Measurements from ENCODE around the gene TMEM145. TPM values are rescaled to one million over a fixed set of nuclear protein-coding genes. Genes with fewer than 3 reads are reported as not detected.

Gene TMEM145
- total and polyA plus RNA-seq, 12 donors = 0.15 to 1.0 (median 0.49) TPM; not detected in 5

- Histone ChIP-seq H3K27me3 (no peaks in the 10 kb centered on the region), H3K36me3 (peaks cover 0 to 89% (median 21%) of the 10 kb centered on the region in 9 donors), H3K4me3 (no peak overlapping the region), H3K9me3 (no peaks in the 10 kb centered on the region), H3K4me1 (peaks cover 0 to 4% (median 0%) of the 10 kb centered on the region in 9 donors), H3K27ac (no peak overlapping the region)
- peak in 1 of 9 donors; percentile 11 for TF ChIP-seq CTCF (IDR thresholded peaks at IDR 0.05)
- ATAC-seq (peak in 2 of 8 donors; percentile 13 to 45), DNase-seq (no peak)
- 87 to 88% methylated on average over 17 of the region's 17 CpGs for WGBS, 2 donors
- intact Hi-C loops (cut with DNase I) = no loop called here
Measured at GRCh38 chr19:42343344-42344110, 30.4 kb downstream of the TMEM145 start.

DNA sequence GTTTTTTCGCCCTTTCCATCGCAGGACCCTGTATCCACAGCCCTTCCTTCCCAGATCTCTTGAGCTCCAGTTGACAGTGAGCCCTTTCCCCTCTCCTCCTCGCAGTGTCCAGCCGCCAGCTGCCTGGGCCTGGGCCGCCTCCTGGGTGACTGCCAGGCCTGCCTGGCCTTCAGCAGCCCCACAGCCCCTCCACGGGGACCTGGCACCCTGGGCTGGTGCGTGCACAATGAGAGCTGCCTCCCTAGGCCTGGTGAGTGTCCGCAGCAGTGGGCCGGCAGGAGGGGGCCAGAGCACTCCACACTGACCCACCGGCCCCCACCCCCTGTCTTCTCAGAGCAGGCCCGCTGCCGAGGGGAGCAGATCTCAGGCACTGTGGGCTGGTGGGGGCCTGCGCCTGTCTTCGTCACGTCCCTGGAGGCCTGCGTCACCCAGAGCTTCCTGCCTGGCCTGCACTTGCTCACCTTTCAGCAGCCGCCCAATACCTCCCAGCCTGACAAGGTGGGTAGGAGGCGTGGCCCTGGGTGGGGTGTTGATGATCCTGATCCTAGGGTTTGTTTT, 31.3 kb downstream of the TMEM145 start:
- Histone ChIP-seq H3K36me3 (peaks cover 0 to 91% (median 21%) of the 10 kb centered on the region in 9 donors), H3K4me1 (peaks cover 0 to 4% (median 0%) of the 10 kb centered on the region in 9 donors)

GRCh38 chr19:42345191-42345812, 32.2 kb downstream of the TMEM145 start:
- H3K4me1 ChIP-seq = peaks cover 0 to 4% (median 0%) of the 10 kb centered on the region in 9 donors
- no peaks in the 10 kb centered on the region for H3K27me3 ChIP-seq
- no peak for ATAC-seq
- peaks cover 0 to 91% (median 21%) of the 10 kb centered on the region in 9 donors for H3K36me3 ChIP-seq
- 90% methylated on average over 6 of the region's 6 CpGs for whole genome bisulfite sequencing, 2 donors
- H3K4me3 ChIP-seq = no peak overlapping the region
- no peak for TF ChIP-seq CTCF (IDR thresholded peaks at IDR 0.05)
- no peak for DNase-seq
- H3K27ac ChIP-seq = no peak overlapping the region
- intact Hi-C loops (cut with DNase I) = loop anchor here in 1 of 10 donors (1.0 kb wide), 1 partner anchor 19 kb away; no protein-coding TSS in a partner anchor
- no peaks in the 10 kb centered on the region for H3K9me3 ChIP-seq

More for the DNA sequence above, 31.3 kb downstream of the TMEM145 start:
- intact Hi-C loops (cut with DNase I) = no loop called here
- Histone ChIP-seq H3K9me3 (no peaks in the 10 kb centered on the region), H3K27ac (no peak overlapping the region), H3K4me3 (no peak overlapping the region), H3K27me3 (no peaks in the 10 kb centered on the region)
- WGBS, 2 donors = 91% methylated on average over 18 of the region's 18 CpGs
- DNase-seq (no peak), ATAC-seq (peak in 1 of 8 donors; percentile 19)
- no peak for TF ChIP-seq CTCF (IDR thresholded peaks at IDR 0.05)

DNA sequence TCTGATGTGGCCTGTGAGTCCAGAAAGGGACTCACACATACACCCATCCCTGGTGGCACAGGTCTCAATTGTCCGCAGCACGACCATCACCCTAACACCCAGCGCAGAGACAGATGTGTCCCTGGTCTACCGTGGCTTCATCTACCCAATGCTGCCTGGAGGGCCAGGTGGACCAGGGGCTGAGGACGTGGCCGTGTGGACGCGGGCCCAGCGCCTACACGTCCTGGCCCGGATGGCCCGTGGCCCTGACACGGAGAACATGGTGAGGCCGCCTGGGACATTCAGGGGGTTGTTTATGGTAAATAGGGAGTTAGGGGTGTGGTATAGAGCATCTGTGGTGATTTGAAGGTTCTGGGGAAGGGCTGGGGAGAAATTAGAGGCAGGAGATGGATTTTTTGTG, 35.1 kb downstream of the TMEM145 start:
- H3K36me3 ChIP-seq = peaks cover 0 to 96% (median 18%) of the 10 kb centered on the region in 9 donors
- ATAC-seq = no peak
- 96 to 97% methylated on average over 14 of the region's 14 CpGs for WGBS, 2 donors

More for the DNA sequence above, 35.1 kb downstream of the TMEM145 start:
- TF ChIP-seq CTCF (IDR thresholded peaks at IDR 0.05) = no peak
- DNase-seq = no peak
- peaks cover 0 to 4% (median 0%) of the 10 kb centered on the region in 9 donors for H3K4me1 ChIP-seq
- no peak overlapping the region for H3K4me3 ChIP-seq
- no peaks in the 10 kb centered on the region for H3K9me3 ChIP-seq
- H3K27ac ChIP-seq = no peak overlapping the region
- H3K27me3 ChIP-seq = no peaks in the 10 kb centered on the region
- intact Hi-C loops (cut with DNase I) = no loop called here
